ENCODE measurements around the gene ZNF638.

The ZNF638 gene

DNA sequence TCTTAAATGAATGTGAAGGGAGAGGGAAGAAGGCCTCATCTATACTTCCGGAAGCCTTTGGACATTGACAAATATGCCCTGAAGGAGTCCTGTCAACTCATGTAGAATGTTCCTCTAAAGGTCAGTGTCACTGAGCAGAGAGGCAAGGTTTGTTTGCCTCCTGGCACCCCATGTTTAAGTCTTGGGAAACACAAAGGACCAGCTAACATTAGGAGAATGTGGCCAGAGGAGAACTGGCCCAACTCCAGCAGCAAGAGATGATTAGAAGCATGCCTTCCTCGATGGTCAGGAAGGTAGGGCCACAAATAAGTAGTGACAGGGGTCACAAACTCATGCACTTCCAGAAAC, 127.5 kb downstream of the ZNF638 start:
- DNase-seq (ENCODE audit: low read depth): no peak
- H3K4me3 ChIP-seq (ENCODE audit: control insufficient read depth, low read depth, low read length): no peak overlapping the region
- TF ChIP-seq, protein P1, sequence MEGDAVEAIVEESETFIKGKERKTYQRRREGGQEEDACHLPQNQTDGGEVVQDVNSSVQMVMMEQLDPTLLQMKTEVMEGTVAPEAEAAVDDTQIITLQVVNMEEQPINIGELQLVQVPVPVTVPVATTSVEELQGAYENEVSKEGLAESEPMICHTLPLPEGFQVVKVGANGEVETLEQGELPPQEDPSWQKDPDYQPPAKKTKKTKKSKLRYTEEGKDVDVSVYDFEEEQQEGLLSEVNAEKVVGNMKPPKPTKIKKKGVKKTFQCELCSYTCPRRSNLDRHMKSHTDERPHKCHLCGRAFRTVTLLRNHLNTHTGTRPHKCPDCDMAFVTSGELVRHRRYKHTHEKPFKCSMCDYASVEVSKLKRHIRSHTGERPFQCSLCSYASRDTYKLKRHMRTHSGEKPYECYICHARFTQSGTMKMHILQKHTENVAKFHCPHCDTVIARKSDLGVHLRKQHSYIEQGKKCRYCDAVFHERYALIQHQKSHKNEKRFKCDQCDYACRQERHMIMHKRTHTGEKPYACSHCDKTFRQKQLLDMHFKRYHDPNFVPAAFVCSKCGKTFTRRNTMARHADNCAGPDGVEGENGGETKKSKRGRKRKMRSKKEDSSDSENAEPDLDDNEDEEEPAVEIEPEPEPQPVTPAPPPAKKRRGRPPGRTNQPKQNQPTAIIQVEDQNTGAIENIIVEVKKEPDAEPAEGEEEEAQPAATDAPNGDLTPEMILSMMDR (IDR thresholded peaks at IDR 0.05; ENCODE audit: control insufficient read depth, insufficient read depth, low read depth, low read length, missing control alignments): no peak

GRCh38 chr2:71460056-71460455, 128.5 kb downstream of the ZNF638 start:
- H3K4me3 ChIP-seq (ENCODE audit: control insufficient read depth, low read depth, low read length): no peak overlapping the region
- DNase-seq (ENCODE audit: low read depth): no peak
- TF ChIP-seq, protein P1 (IDR thresholded peaks at IDR 0.05; ENCODE audit: control insufficient read depth, insufficient read depth, low read depth, low read length, missing control alignments): no peak

- H3K4me3 ChIP-seq (ENCODE audit: control insufficient read depth, low read depth, low read length): no peak overlapping the region
- TF ChIP-seq, protein P1 (IDR thresholded peaks at IDR 0.05; ENCODE audit: control insufficient read depth, insufficient read depth, low read depth, low read length, missing control alignments): peak; percentile 69
- no peak for DNase-seq (ENCODE audit: low read depth)
These were observed 129.2 kb downstream of the ZNF638 start for GRCh38 chr2:71460595-71461303.

DNA sequence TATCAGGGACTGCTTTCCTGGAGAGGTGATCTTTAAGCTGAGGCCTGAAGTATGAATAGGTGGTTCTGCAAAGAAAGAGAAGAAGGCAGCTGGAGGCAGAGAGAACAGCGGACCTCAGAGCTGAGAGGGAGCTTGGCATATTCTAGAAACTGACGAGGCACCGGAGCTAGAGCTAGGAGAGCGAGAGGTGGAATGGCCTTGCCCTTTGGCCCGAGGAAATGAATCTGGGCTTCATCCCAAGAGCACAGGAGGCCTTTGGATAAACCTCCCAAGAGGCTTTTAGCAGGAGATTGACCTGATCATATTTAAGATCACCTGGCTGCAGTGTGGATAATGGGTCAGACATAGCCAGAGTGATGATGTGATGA, 129.7 kb downstream of the ZNF638 start:
- no peak overlapping the region for H3K4me3 ChIP-seq (ENCODE audit: control insufficient read depth, low read depth, low read length)
- TF ChIP-seq, protein P1 (IDR thresholded peaks at IDR 0.05; ENCODE audit: control insufficient read depth, insufficient read depth, low read depth, low read length, missing control alignments): no peak
- DNase-seq (ENCODE audit: low read depth): no peak

DNA sequence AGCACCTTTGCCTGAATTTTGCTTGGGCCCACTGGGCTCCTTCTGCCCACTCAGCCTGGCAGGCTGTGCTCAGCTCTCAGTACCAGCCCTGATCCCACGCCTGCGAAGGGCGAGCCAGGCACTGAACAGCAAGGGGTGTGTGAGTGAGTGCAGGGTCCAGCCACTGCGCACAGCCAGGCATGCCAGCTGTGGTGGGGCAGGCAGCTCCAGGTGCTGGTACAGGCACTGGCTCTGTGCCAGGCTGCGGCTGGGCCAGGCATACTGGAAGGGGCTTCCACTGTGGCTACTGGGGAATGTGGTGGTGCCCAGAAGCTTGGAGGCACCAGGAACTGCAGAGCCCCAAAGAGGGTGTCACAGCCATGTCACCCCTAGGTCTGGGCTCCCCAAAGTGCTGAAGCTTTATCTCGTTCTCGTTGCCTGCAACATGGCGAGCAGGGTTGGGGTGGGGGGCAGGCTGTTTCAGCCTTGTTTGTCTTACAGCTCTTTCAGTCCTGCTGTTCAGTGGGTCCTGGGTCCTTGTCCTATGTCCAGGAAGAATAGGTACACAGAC, 130.5 kb downstream of the ZNF638 start:
- TF ChIP-seq, protein P1 (IDR thresholded peaks at IDR 0.05; ENCODE audit: control insufficient read depth, insufficient read depth, low read depth, low read length, missing control alignments): no peak
- no peak overlapping the region for H3K4me3 ChIP-seq (ENCODE audit: control insufficient read depth, low read depth, low read length)
- DNase-seq (ENCODE audit: low read depth): no peak

- TF ChIP-seq, protein P1 (IDR thresholded peaks at IDR 0.05; ENCODE audit: control insufficient read depth, insufficient read depth, low read depth, low read length, missing control alignments): no peak
These were observed 131.2 kb downstream of the ZNF638 start for GRCh38 chr2:71462641-71463341.

More at GRCh38 chr2:71462641-71463341, 131.2 kb downstream of the ZNF638 start:
- DNase-seq (ENCODE audit: low read depth): no peak
- H3K4me3 ChIP-seq (ENCODE audit: control insufficient read depth, low read depth, low read length): no peak overlapping the region

All from AG09309 (cell line).